Measurements from ENCODE around the gene B9D1. TPM values are rescaled to one million over a fixed set of nuclear protein-coding genes. Genes with fewer than 3 reads are reported as not detected.

Gene B9D1
- polyA plus RNA-seq, 1 experiment: 55.8 TPM

DNA sequence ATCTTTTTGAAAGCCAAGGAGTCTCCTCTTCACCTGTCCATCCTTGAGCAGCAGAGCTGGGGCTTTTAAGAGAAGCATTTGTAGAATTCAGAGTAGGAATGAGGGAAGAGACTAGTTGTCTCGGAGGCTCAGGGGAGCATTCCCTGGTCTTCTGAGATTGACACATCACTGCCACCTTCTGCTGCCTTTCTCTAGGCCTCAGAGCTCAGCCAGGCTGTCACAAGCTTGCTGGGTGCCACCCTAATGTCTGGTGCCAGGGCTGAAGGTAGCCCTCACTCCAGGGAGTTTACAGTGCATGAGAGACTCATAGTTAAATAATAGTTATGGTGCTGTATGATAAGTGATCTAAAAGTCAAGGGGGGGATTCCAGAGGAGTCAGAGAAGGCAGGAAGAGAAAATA, 39.7 kb downstream of the B9D1 start:
- POLR2A ChIA-PET: no interaction called here
- H3K36me3 ChIP-seq (ENCODE audit: control insufficient read depth, insufficient read depth, low read length): peaks cover 5% of the 10 kb centered on the region
- TF ChIP-seq, protein P1, sequence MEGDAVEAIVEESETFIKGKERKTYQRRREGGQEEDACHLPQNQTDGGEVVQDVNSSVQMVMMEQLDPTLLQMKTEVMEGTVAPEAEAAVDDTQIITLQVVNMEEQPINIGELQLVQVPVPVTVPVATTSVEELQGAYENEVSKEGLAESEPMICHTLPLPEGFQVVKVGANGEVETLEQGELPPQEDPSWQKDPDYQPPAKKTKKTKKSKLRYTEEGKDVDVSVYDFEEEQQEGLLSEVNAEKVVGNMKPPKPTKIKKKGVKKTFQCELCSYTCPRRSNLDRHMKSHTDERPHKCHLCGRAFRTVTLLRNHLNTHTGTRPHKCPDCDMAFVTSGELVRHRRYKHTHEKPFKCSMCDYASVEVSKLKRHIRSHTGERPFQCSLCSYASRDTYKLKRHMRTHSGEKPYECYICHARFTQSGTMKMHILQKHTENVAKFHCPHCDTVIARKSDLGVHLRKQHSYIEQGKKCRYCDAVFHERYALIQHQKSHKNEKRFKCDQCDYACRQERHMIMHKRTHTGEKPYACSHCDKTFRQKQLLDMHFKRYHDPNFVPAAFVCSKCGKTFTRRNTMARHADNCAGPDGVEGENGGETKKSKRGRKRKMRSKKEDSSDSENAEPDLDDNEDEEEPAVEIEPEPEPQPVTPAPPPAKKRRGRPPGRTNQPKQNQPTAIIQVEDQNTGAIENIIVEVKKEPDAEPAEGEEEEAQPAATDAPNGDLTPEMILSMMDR (IDR thresholded peaks at IDR 0.05; ENCODE audit: insufficient read depth, low read depth, low read length): no peak
- no peak for DNase-seq (ENCODE audit: low read depth)
- H3K4me3 ChIP-seq (ENCODE audit: low read depth, low read length): no peak overlapping the region
- CTCF ChIA-PET: interaction anchor here (0.7 to 2.0 kb wide), 4 partner anchors 14 to 440 kb away, joined by 3 to 5 read pairs (median 4); no protein-coding TSS in a partner anchor
- no peaks in the 10 kb centered on the region for H3K27me3 ChIP-seq (ENCODE audit: control insufficient read depth, insufficient read depth, low read length)

DNA sequence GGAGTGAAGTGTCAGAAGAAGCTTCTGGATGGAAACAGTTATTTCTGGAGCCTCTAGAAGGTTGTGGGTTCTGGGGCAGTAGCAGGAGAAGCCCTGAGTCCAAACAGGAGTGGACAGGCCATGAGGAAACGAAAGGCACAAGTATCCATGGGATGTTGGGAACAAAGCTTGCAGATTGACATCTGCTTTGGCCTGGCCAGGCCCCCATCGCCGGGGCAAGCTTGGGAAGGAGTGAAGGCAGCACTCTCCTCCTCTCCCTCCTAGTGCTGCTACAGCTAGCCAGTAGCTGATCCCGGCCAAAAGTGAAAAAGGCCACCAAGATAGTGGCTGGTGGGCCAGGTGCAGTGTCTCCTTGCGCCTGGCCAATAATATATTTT, 40.4 kb downstream of the B9D1 start:
- POLR2A ChIA-PET: no interaction called here
- DNase-seq (ENCODE audit: low read depth): no peak
- H3K4me3 ChIP-seq (ENCODE audit: low read depth, low read length): no peak overlapping the region
- peaks cover 5% of the 10 kb centered on the region for H3K36me3 ChIP-seq (ENCODE audit: control insufficient read depth, insufficient read depth, low read length)
- H3K27me3 ChIP-seq (ENCODE audit: control insufficient read depth, insufficient read depth, low read length): no peaks in the 10 kb centered on the region
- TF ChIP-seq, protein P1 (IDR thresholded peaks at IDR 0.05; ENCODE audit: insufficient read depth, low read depth, low read length): no peak
- CTCF ChIA-PET: interaction anchor here (0.7 to 2.0 kb wide), 9 partner anchors 12 to 441 kb away, joined by 3 to 5 read pairs (median 3); no protein-coding TSS in a partner anchor

DNA sequence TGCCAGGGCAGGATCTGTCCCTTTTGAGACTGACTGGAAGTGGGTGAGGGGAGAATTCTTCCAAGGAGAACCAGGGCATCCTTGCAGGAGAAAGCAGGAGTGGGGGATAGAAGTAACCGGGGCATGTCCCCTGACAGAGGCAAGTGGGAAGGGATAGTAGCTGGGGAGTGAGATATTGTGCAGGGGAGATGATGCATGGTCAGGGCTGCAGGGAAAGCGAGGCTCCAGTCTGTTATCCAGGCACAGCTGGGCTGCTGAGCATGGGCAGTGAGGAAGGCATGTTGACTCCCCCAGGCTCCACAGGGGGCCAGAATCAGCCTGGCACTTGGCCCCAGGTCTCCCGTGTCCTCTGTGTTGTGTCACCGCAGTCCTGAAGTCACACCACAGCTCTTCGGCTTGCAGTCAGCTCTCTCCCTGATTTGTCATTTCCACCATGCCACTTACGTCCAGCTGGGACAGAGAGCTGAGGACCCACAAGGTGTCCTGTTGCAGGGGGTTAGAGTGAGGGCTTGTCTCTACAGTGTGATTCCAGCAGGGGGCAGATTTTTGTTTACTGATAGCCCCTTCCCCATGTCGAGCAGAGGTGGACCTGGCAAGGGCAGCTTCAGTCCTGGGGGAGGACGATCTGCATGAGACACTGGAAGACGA, 40.9 kb downstream of the B9D1 start:
- peaks cover 5% of the 10 kb centered on the region for H3K36me3 ChIP-seq (ENCODE audit: control insufficient read depth, insufficient read depth, low read length)
- CTCF ChIA-PET: interaction anchor here (0.7 to 2.0 kb wide), 9 partner anchors 12 to 441 kb away, joined by 3 to 5 read pairs (median 4); no protein-coding TSS in a partner anchor
- POLR2A ChIA-PET: no interaction called here
- no peak for DNase-seq (ENCODE audit: low read depth)
- TF ChIP-seq, protein P1 (IDR thresholded peaks at IDR 0.05; ENCODE audit: insufficient read depth, low read depth, low read length): peak; percentile 18
- no peak overlapping the region for H3K4me3 ChIP-seq (ENCODE audit: low read depth, low read length)
- no peaks in the 10 kb centered on the region for H3K27me3 ChIP-seq (ENCODE audit: control insufficient read depth, insufficient read depth, low read length)

DNA sequence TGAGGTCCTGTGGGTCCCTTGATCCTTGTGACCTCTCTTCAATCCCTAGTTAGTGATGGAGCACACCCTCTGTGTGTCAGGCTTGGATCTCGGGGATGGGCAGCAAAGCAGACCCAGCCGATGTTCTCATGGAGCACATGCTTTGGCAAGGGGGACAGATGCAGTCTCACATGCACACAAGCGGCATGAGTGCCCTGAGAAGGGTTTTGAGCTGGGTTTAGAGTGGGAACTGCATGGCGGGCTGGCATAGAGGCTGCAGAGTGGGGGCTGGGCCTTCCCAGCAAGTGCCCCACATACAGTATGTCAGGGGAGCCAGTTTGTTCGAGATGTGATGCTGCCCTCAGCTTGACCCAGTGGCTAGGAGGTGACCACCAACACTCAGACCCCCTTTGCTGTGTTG, 41.6 kb downstream of the B9D1 start:
- DNase-seq (ENCODE audit: low read depth): no peak
- TF ChIP-seq, protein P1 (IDR thresholded peaks at IDR 0.05; ENCODE audit: insufficient read depth, low read depth, low read length): no peak
- POLR2A ChIA-PET: no interaction called here
- no peak overlapping the region for H3K4me3 ChIP-seq (ENCODE audit: low read depth, low read length)
- H3K27me3 ChIP-seq (ENCODE audit: control insufficient read depth, insufficient read depth, low read length): no peaks in the 10 kb centered on the region
- CTCF ChIA-PET: interaction anchor here (0.8 to 1.8 kb wide), 4 partner anchors 13 to 42 kb away, joined by 3 to 5 read pairs (median 4); partner anchors contain the start of gene B9D1
- peaks cover 7% of the 10 kb centered on the region for H3K36me3 ChIP-seq (ENCODE audit: control insufficient read depth, insufficient read depth, low read length)

DNA sequence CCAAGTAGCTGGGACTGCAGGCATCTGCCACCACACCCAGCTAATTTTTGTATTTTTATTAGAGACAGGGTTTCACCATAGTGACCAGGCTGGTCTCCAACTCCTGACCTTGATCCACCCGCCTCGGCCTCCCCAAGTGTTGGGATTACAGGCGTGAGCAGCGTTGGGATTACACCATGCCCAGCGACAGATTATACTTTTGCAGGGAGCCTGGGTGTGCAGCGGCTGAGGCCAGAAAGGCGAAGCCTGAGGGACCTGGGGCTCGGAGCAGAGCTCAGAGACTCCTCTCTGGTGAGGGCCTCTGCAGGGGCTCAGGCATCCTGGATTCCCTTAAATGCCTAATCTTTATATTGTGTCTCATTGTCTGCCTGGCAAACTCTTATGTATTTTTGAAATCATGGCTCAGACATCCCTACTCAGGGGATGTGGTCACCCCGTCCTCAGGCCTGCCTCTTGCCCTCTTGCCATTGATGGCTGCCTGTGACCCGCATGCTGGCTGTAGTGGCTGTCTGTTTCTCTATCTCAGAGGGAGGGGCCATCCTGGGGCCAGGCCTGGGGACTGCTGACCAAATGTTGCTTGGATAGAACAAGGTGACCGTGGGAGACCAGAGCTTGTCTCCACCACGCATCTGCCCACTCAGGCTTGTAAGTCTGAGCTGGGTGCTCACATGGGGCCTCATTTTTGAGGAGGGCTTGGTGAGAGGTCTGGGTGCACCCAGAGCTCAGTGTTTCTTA, 42.6 kb downstream of the B9D1 start:
- no peaks in the 10 kb centered on the region for H3K27me3 ChIP-seq (ENCODE audit: control insufficient read depth, insufficient read depth, low read length)
- peaks cover 7% of the 10 kb centered on the region for H3K36me3 ChIP-seq (ENCODE audit: control insufficient read depth, insufficient read depth, low read length)
- no peak for DNase-seq (ENCODE audit: low read depth)
- TF ChIP-seq, protein P1 (IDR thresholded peaks at IDR 0.05; ENCODE audit: insufficient read depth, low read depth, low read length): no peak
- no peak overlapping the region for H3K4me3 ChIP-seq (ENCODE audit: low read depth, low read length)
- CTCF ChIA-PET: interaction anchor here (1.7 to 1.8 kb wide), 2 partner anchors 12 to 43 kb away, joined by 5 read pairs; partner anchors contain the start of gene B9D1
- POLR2A ChIA-PET: no interaction called here
